HG02678 (cell line): ENCODE results near the gene GNPTAB.

Experiments used
- ATAC-seq: cut with Tn5 transposase; IDR thresholded peaks from one replicate; pipeline ENCODE4 v1.9.1; 2021; ENCODE audit warnings: mild to moderate bottlenecking, moderate library complexity; ENCODE audit not compliant: unreplicated experiment

The GNPTAB gene

DNA sequence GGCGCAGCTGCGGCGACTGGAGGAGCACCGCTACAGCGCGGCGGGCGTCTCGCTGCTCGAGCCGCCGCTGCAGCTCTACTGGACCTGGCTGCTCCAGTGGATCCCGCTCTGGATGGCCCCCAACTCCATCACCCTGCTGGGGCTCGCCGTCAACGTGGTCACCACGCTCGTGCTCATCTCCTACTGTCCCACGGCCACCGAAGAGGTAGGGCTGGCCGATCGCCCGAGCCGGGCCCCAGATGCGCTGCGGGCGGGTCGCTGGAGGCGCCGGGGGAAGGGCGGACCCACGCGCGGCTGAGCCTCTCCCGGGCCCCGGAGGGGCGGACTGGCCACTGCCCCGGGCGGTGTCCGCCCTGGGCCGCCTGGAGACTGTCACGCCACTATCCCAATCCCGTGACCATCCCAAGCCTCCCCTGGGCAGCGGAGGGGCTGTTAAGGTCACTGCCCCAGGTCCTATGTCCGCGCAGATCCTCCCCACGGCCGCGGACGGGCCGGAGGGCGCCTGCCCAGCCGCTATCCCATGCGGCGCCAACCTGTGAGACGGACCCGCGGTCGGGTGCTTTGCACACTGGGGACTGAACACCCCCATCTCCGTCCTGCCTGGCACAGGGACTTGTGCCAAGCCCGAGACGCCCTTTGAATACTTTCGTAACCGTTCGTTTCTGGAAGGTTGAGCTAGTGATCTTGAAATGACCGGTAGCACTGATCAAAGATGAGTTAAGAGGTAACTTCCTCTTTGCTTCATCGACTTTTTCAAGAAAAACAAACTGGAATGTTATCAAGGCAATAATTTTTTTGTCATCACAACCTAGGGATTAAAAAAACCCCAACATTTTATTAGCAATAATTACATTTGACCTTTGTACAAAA lies 132.6 kb downstream of the GNPTAB start:
- peak; percentile 37 for ATAC-seq

DNA sequence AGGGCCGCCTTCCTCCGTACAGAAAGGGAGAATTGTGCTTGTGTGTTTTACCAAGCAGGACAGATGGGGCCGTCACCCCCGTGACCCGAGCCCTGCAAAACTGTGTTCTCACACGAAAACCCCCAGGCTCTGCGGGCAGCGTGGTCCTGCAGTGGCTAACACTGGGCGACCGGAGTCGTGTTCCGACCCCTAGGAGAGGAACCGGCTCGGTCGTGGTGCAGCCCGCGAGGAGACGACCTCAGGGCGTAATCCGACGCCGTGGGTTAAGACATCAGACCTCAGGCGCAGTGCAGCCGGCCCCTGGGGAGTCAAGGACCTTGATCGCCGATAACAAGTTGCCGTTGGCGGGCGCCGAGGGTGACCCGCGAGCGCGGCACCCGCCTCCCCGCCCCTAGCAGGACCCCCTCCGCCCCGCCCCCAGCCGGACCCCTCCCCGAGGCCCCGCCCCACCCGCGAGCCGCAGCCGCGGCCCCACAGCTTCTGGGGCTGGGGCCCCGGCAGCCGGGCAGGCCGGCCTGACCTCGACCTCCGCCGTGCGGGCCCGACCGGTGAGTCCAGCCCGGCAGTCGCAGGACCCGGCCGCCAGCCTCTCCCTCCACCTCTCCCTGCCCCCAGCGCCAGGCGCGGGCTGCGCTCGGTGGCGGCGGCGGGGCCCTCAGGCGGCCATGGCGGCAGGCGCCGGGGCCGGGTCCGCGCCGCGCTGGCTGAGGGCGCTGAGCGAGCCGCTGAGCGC lies 133.4 kb downstream of the GNPTAB start, which contains the start of gene CHPT1:
CHPT1 (plus strand) TSS at position 444 of the 733 bp plus-strand sequence; CDS start at position 666, 222 bp downstream.
- peak; percentile 69 for ATAC-seq

GRCh38 chr12:101696251-101697196 lies 134.2 kb downstream of the GNPTAB start:
- peak; percentile 37 for ATAC-seq

- ATAC-seq, result no peak
Observed at GRCh38 chr12:101695706-101696105, 135.1 kb downstream of the GNPTAB start.
